Tibial nerve (tissue), 4 donors: ENCODE results near the gene SFMBT2. TPM values are rescaled to one million over a fixed set of nuclear protein-coding genes. Genes with fewer than 3 reads are reported as not detected.

Source experiments
- DNase-seq, 2 donors: peaks; one replicate each; pipeline ENCODE4 v3.0.0-alpha.2; 2019; ENCODE audit warnings: low spot score in 2 of 2
- H3K27ac ChIP-seq, 4 donors: fragments of 200-600 bp; sonication (generic) in 3 of 4; one replicate each; pipeline ENCODE4 v1.5.1; 2017 to 2019; ENCODE audit warnings: mild to moderate bottlenecking in 1 of 4
- H3K27me3 ChIP-seq, 2 donors: fragments of 200-600 bp; sonication (generic) in 1 of 2; one replicate each; pipeline versions ENCODE4 v1.5.1 to v1.6.0; 2017 to 2019
- H3K36me3 ChIP-seq, 3 donors: fragments of 200-600 bp; sonication (generic); one replicate each; pipeline ENCODE4 v1.5.1; 2018 to 2019
- H3K4me1 ChIP-seq, 4 donors: fragments of 200-600 bp; sonication (generic) in 3 of 4; one replicate each; pipeline ENCODE4 v1.5.1; 2017 to 2019
- H3K4me3 ChIP-seq, 4 donors: fragments of 200-600 bp; sonication (generic) in 3 of 4; one replicate each; pipeline ENCODE4 v1.5.1; 2017 to 2019; ENCODE audit warnings: mild to moderate bottlenecking in 1 of 4, moderate library complexity in 1 of 4
- H3K9me3 ChIP-seq, 4 donors: fragments of 200-600 bp; sonication (generic) in 3 of 4; one replicate each; pipeline ENCODE4 v1.5.1; 2017 to 2019
- EP300 ChIP-seq, 2 donors: sonication (generic); formaldehyde crosslinking; IDR thresholded peaks; one replicate each; pipeline ENCODE4 v1.6.1; 2017; ENCODE audit warnings: antibody characterized with exemption in 2 of 2, mild to moderate bottlenecking in 1 of 2
- POLR2A ChIP-seq, 2 donors: fragments of 450-650 bp; IDR thresholded peaks; one replicate each; pipeline ENCODE4 v1.6.1; 2017; ENCODE audit warnings: antibody characterized with exemption in 2 of 2, mild to moderate bottlenecking in 2 of 2, moderate library complexity in 2 of 2
- WGBS, 2 donors: methylation state at CpG; one replicate each; pipeline ENCODE4 v1.1.5; 2018; 5-methylcytosine and 5-hydroxymethylcytosine counted together
- total RNA-seq, 4 donors: library from RNA; depleted of rRNA; stranded (reverse); fragments of >200 nt; gene quantifications; one replicate each; pipeline ENCODE4 v1.1.0, GENCODE V29; 2016
- TF ChIP-seq, protein P1 (sequence below), 5 experiments: fragments of 200-600 bp in 3 of 5; fragments of 450-650 bp in 2 of 5; sonication (generic) in 3 of 5; IDR thresholded peaks; one replicate each; pipeline ENCODE4 v1.5.1; 2016 to 2019; ENCODE audit warnings: antibody characterized with exemption in 5 of 5, mild to moderate bottlenecking in 3 of 5, moderate library complexity in 2 of 5

Gene SFMBT2
- total RNA-seq, 4 donors from 2014 or later, result 10.2 to 24.0 (median 15.4) TPM

- TF ChIP-seq EP300 (IDR thresholded peaks at IDR 0.05) (no peak), POLR2A (IDR thresholded peaks at IDR 0.05) (no peak)
- TF ChIP-seq, protein P1, sequence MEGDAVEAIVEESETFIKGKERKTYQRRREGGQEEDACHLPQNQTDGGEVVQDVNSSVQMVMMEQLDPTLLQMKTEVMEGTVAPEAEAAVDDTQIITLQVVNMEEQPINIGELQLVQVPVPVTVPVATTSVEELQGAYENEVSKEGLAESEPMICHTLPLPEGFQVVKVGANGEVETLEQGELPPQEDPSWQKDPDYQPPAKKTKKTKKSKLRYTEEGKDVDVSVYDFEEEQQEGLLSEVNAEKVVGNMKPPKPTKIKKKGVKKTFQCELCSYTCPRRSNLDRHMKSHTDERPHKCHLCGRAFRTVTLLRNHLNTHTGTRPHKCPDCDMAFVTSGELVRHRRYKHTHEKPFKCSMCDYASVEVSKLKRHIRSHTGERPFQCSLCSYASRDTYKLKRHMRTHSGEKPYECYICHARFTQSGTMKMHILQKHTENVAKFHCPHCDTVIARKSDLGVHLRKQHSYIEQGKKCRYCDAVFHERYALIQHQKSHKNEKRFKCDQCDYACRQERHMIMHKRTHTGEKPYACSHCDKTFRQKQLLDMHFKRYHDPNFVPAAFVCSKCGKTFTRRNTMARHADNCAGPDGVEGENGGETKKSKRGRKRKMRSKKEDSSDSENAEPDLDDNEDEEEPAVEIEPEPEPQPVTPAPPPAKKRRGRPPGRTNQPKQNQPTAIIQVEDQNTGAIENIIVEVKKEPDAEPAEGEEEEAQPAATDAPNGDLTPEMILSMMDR (IDR thresholded peaks at IDR 0.05), result no peak
- H3K4me1 ChIP-seq, result peaks cover 0 to 31% (median 0%) of the 10 kb centered on the region in 4 donors
These were observed 7.2 kb downstream of the SFMBT2 start for GRCh38 chr10:7403620-7404019.

GRCh38 chr10:7401782-7402181, 9.1 kb downstream of the SFMBT2 start:
- Histone ChIP-seq H3K4me1 (peaks cover 0 to 15% (median 0%) of the 10 kb centered on the region in 4 donors), H3K9me3 (no peaks in the 10 kb centered on the region), H3K27me3 (no peaks in the 10 kb centered on the region), H3K4me3 (no peak overlapping the region), H3K36me3 (peaks cover 0 to 5% (median 0%) of the 10 kb centered on the region in 3 donors), H3K27ac (no peak overlapping the region)
- no peak for TF ChIP-seq POLR2A (IDR thresholded peaks at IDR 0.05)
- TF ChIP-seq, protein P1 (IDR thresholded peaks at IDR 0.05), result no peak
- no peak for TF ChIP-seq EP300 (IDR thresholded peaks at IDR 0.05)
- 92 to 96% methylated on average over 8 of the region's 8 CpGs for WGBS, 2 donors
- DNase-seq, result no peak

More at GRCh38 chr10:7403620-7404019, 7.2 kb downstream of the SFMBT2 start:
- Histone ChIP-seq H3K27me3 (no peaks in the 10 kb centered on the region), H3K9me3 (no peaks in the 10 kb centered on the region), H3K36me3 (peaks cover 0 to 5% (median 0%) of the 10 kb centered on the region in 3 donors), H3K4me3 (no peak overlapping the region), H3K27ac (no peak overlapping the region)
- WGBS, 2 donors, result 47 to 61% methylated on average over 1 of the region's 1 CpG
- no peak for DNase-seq

DNA sequence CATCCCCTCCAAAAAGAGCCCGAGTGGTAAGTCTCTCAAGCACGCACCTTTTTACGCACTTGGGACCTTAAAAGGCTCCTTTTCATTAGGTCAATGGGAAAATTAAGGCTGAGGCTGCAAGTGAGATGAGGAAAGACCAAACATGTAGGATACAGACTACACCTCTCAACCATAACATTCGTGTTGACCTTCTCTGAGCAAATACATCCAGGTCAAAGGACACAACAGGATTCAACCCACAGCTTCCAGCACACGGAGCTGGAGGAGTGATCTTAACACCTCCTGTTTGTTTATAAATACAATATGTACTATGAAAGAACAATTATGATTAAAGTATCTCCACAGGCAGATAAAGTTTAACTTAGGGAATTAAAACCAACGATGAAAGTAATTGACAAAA, 9.7 kb downstream of the SFMBT2 start:
- Histone ChIP-seq H3K27ac (no peak overlapping the region), H3K9me3 (no peaks in the 10 kb centered on the region), H3K27me3 (no peaks in the 10 kb centered on the region), H3K4me3 (no peak overlapping the region), H3K4me1 (peaks cover 0 to 11% (median 0%) of the 10 kb centered on the region in 4 donors), H3K36me3 (peaks cover 0 to 5% (median 0%) of the 10 kb centered on the region in 3 donors)
- 82 to 83% methylated on average over 6 of the region's 6 CpGs for WGBS, 2 donors
- no peak for DNase-seq
- TF ChIP-seq, protein P1 (IDR thresholded peaks at IDR 0.05), result no peak
- no peak for TF ChIP-seq EP300 (IDR thresholded peaks at IDR 0.05)
- TF ChIP-seq POLR2A (IDR thresholded peaks at IDR 0.05), result no peak

DNA sequence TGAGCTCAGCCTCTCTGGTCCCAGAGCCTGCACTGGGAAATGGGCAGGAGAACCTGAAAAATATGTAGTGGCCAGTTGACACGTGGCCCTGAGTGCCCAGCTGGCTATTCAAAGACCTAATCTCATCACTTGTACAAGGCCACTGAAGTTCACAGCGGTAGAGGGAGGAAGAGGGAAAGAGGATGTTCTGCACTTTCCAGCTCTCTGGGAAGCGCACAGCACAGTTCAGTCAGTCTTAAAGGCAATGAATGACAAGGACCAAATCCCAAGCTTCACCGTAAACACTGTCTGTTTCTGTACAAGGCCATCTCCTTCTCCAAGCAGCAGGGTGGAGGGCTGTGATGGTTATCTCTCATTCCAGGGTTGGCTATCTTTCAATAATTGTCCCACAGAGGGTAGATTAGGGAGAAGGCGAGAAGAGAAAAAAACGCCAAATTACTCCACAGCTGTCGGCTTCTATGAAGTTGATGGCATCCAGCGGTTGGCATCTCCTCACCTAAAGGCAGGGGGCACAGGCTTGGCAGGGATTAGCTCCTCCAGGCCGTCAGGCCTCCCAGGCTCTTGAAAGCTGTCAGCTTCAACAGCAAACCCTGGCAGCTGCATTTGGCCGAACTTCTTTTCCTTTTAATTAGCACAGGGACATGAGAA, 10.6 kb downstream of the SFMBT2 start:
- Histone ChIP-seq H3K4me3 (no peak overlapping the region), H3K4me1 (peaks cover 0 to 8% (median 0%) of the 10 kb centered on the region in 4 donors), H3K27me3 (no peaks in the 10 kb centered on the region), H3K36me3 (peaks cover 0 to 5% (median 0%) of the 10 kb centered on the region in 3 donors), H3K27ac (no peak overlapping the region), H3K9me3 (no peaks in the 10 kb centered on the region)
- TF ChIP-seq EP300 (IDR thresholded peaks at IDR 0.05) (no peak), POLR2A (IDR thresholded peaks at IDR 0.05) (no peak)
- TF ChIP-seq, protein P1 (IDR thresholded peaks at IDR 0.05), result no peak
- no peak for DNase-seq
- WGBS, 2 donors, result 79 to 81% methylated on average over 10 of the region's 10 CpGs

- Histone ChIP-seq H3K9me3 (no peaks in the 10 kb centered on the region), H3K4me3 (no peak overlapping the region), H3K27me3 (no peaks in the 10 kb centered on the region), H3K4me1 (peaks cover 0 to 7% (median 0%) of the 10 kb centered on the region in 4 donors), H3K27ac (no peak overlapping the region), H3K36me3 (peaks cover 0 to 5% (median 0%) of the 10 kb centered on the region in 3 donors)
- WGBS, 2 donors, result 92 to 94% methylated on average over 3 of the region's 3 CpGs
- DNase-seq, result no peak
- TF ChIP-seq EP300 (IDR thresholded peaks at IDR 0.05), result no peak
- no peak for TF ChIP-seq POLR2A (IDR thresholded peaks at IDR 0.05)
- TF ChIP-seq, protein P1 (IDR thresholded peaks at IDR 0.05), result no peak
These were observed 11.3 kb downstream of the SFMBT2 start for GRCh38 chr10:7399533-7399932.
